Hepatocyte (in vitro differentiated cells): ENCODE data around the gene UTS2R. TPM values are rescaled to one million over a fixed set of nuclear protein-coding genes. Genes with fewer than 3 reads are reported as not detected.
"Not testable (repeated sequence)": the region's sequence is repeated elsewhere in the genome, so short reads cannot be mapped to it uniquely, and the experiment has no call there.

Experiments
- DNase-seq: peaks from one replicate; pipeline ENCODE4 v3.0.0-alpha.2; 2016; ENCODE audit warnings: low spot score
- H2AFZ ChIP-seq: fragments of 200-600 bp; sonication (generic); 2 replicates; pipeline ENCODE4 v1.6.0; 2016; ENCODE audit warnings: antibody characterized with exemption, mild to moderate bottlenecking
- H3K27ac ChIP-seq: fragments of 200-600 bp; sonication (generic); 2 replicates; pipeline ENCODE4 v1.5.1; 2016; ENCODE audit warnings: mild to moderate bottlenecking
- H3K27me3 ChIP-seq: fragments of 200-600 bp; sonication (generic); 2 replicates; pipeline ENCODE4 v1.6.1; 2016
- H3K36me3 ChIP-seq: fragments of 200-600 bp; sonication (generic); replicated peaks from 2 replicates; pipeline ENCODE4 v1.5.1; 2016; ENCODE audit warnings: low read depth; ENCODE audit not compliant: insufficient read depth
- H3K4me1 ChIP-seq: fragments of 200-600 bp; sonication (generic); 2 replicates; pipeline ENCODE4 v1.5.1; 2016; ENCODE audit warnings: mild to moderate bottlenecking, moderate library complexity; ENCODE audit not compliant: insufficient read depth
- H3K4me2 ChIP-seq: fragments of 200-600 bp; sonication (generic); 2 replicates; pipeline ENCODE4 v1.6.0; 2016
- H3K4me3 ChIP-seq: fragments of 200-600 bp; sonication (generic); 2 replicates; pipeline ENCODE4 v1.5.1; 2016; ENCODE audit warnings: mild to moderate bottlenecking
- H3K79me2 ChIP-seq: fragments of 200-600 bp; sonication (generic); 2 replicates; pipeline ENCODE4 v1.6.0; 2017; ENCODE audit warnings: mild to moderate bottlenecking
- H3K9me2 ChIP-seq: fragments of 200-600 bp; sonication (generic); replicated peaks from 2 replicates; pipeline ENCODE4 v1.6.0; 2017; ENCODE audit warnings: mild to moderate bottlenecking; ENCODE audit not compliant: insufficient read depth
- H3K9me3 ChIP-seq: fragments of 200-600 bp; sonication (generic); 2 replicates; pipeline ENCODE4 v1.5.1; 2016; ENCODE audit warnings: low read depth, mild to moderate bottlenecking
- H4K20me1 ChIP-seq: fragments of 200-600 bp; sonication (generic); 2 replicates; pipeline ENCODE4 v1.6.0; 2016; ENCODE audit warnings: mild to moderate bottlenecking; ENCODE audit not compliant: insufficient read depth, poor library complexity, severe bottlenecking
- EZH2 ChIP-seq: fragments of 200-600 bp; sonication (generic); IDR thresholded peaks from 2 replicates; pipeline ENCODE4 v1.6.1; 2016; ENCODE audit warnings: antibody characterized with exemption, mild to moderate bottlenecking, borderline replicate concordance
- EZH2phosphoT487 ChIP-seq: fragments of 200-600 bp; sonication (generic); IDR thresholded peaks from one replicate; pipeline ENCODE4 v1.6.1; 2018; ENCODE audit warnings: antibody characterized with exemption, mild to moderate bottlenecking, low read depth, moderate library complexity; ENCODE audit not compliant: unreplicated experiment, severe bottlenecking
- WGBS: methylation state at CpG from one replicate; pipeline ENCODE4 v1.1.6; 2016; ENCODE audit warnings: low lambda C conversion rate; ENCODE audit errors: missing lambda C conversion rate; 5-methylcytosine and 5-hydroxymethylcytosine counted together
- polyA plus RNA-seq: library from polyadenylated mRNA; unstranded; fragments of >200 nt; fragmentation: Nextera tagmentation; extraction: Ambion mirVana; gene quantifications from 2 replicates; pipeline ENCODE4 v1.2.1, GENCODE V29; 2016
- total RNA-seq: library from RNA; depleted of rRNA; stranded (reverse); fragments of >200 nt; gene quantifications from 2 replicates; pipeline ENCODE4 v1.2.3, GENCODE V29; 2014
- TF ChIP-seq, protein P1 (sequence below): fragments of 200-600 bp; sonication (generic); IDR thresholded peaks from 2 replicates; pipeline ENCODE4 v1.5.1; 2016; ENCODE audit warnings: antibody characterized with exemption, mild to moderate bottlenecking; ENCODE audit not compliant: poor library complexity

UTS2R gene
- total and polyA plus RNA-seq, 2 experiments from 2014 or later = 0.10 TPM; not detected in 1

DNA sequence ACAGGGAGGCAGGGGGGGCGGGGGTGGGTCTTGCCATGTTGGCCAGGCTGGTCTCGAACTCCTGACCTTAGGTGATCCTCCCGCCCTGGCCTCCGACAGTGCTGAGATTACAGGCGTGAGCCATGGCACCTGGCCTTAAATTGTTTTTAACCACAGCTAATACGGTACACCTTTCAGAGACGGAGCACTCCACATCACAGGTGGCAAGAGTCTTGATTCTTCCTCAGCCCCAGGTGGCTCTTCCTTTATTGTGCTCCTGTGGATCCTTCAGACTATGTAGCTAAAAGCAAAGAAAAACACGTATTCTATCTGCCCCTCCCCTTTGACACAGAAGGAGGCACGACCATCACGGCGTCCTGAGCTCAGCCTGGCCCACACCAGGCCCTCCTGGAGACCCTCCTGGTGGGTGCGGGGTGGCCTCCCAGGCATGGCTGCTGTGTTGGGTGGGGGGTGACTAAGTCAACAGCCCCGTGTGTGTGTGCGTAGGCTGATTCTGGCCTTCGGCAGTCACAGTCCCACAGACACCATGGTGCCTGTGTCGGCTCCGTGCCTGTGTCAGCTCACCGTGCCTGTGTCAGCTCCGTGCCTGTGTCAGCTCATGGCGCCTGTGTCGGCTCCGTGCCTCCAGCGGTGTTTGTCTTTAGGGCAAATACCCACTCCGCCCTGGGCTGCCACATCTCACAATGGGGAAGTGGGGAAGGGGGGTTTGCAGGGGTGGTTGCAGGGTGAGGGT is 27.2 kb upstream of the UTS2R start:
- TF ChIP-seq EZH2phosphoT487 = no peak
- TF ChIP-seq EZH2 = no peak
- TF ChIP-seq, protein P1, sequence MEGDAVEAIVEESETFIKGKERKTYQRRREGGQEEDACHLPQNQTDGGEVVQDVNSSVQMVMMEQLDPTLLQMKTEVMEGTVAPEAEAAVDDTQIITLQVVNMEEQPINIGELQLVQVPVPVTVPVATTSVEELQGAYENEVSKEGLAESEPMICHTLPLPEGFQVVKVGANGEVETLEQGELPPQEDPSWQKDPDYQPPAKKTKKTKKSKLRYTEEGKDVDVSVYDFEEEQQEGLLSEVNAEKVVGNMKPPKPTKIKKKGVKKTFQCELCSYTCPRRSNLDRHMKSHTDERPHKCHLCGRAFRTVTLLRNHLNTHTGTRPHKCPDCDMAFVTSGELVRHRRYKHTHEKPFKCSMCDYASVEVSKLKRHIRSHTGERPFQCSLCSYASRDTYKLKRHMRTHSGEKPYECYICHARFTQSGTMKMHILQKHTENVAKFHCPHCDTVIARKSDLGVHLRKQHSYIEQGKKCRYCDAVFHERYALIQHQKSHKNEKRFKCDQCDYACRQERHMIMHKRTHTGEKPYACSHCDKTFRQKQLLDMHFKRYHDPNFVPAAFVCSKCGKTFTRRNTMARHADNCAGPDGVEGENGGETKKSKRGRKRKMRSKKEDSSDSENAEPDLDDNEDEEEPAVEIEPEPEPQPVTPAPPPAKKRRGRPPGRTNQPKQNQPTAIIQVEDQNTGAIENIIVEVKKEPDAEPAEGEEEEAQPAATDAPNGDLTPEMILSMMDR = no peak
- no peak overlapping the region for H3K4me2 ChIP-seq
- H2AFZ ChIP-seq = no peak overlapping the region
- H3K9me3 ChIP-seq = no peaks in the 10 kb centered on the region
- DNase-seq = no peak
- H4K20me1 ChIP-seq = no peaks in the 10 kb centered on the region
- H3K27ac ChIP-seq = peak overlapping the region; percentile 58
- H3K4me1 ChIP-seq = peaks cover 31% of the 10 kb centered on the region
- no peaks in the 10 kb centered on the region for H3K27me3 ChIP-seq
- H3K4me3 ChIP-seq = no peak overlapping the region
- WGBS = 69% methylated on average over 24 of the region's 24 CpGs
- H3K36me3 ChIP-seq = no peaks in the 10 kb centered on the region
- H3K79me2 ChIP-seq = no peaks in the 10 kb centered on the region
- H3K9me2 ChIP-seq = no peaks in the 10 kb centered on the region

DNA sequence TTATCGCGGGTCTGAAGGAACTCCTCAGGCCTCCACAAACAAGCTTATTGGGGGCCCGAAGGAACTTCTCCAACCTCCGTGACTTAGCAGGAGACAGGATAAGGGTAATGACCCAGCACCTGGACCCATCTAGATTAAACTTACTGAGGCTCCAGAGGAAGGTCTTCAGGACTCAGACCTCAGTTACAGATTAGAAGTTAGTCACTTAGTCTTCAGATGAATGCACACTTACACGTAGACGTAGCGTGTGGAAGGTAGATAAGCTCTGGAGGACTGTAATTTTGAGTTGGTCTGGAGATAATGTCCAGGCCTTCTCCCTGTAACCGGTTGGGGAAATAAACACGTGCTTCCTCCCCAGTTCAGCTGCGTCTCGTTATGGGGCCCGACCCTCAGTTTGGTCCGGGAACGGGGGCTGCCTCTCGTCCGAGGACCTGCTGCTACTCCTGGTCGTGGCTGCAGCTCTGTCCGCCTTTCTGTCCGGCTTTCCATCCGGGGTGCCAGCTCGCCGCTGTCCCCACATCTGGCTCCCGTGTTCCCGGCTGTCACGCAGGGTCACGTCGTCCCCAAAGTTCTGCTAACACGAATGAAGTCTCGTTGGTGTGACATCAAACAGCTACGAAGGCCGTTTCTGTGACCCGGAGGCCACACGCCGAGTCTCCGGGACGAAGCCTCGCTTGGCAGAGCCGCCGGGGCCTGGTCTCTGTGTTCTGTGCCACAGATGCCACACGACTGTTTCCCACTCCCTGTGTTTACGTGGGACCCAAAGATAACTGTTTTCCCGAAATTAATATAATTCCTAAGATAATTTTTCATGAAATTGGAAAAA is 26.2 kb upstream of the UTS2R start:
- WGBS = 83% methylated on average over 42 of the region's 42 CpGs
- no peaks in the 10 kb centered on the region for H4K20me1 ChIP-seq
- no peak overlapping the region for H3K4me3 ChIP-seq
- H3K9me3 ChIP-seq = no peaks in the 10 kb centered on the region
- H3K27ac ChIP-seq = peak overlapping the region; percentile 58
- H3K36me3 ChIP-seq = no peaks in the 10 kb centered on the region
- no peaks in the 10 kb centered on the region for H3K79me2 ChIP-seq
- DNase-seq = no peak
- no peak overlapping the region for H3K4me2 ChIP-seq
- H3K4me1 ChIP-seq = peaks cover 34% of the 10 kb centered on the region
- no peaks in the 10 kb centered on the region for H3K27me3 ChIP-seq
- no peak overlapping the region for H2AFZ ChIP-seq
- TF ChIP-seq, protein P1 = no peak
- TF ChIP-seq EZH2 (no peak), EZH2phosphoT487 (no peak)
- no peaks in the 10 kb centered on the region for H3K9me2 ChIP-seq

DNA sequence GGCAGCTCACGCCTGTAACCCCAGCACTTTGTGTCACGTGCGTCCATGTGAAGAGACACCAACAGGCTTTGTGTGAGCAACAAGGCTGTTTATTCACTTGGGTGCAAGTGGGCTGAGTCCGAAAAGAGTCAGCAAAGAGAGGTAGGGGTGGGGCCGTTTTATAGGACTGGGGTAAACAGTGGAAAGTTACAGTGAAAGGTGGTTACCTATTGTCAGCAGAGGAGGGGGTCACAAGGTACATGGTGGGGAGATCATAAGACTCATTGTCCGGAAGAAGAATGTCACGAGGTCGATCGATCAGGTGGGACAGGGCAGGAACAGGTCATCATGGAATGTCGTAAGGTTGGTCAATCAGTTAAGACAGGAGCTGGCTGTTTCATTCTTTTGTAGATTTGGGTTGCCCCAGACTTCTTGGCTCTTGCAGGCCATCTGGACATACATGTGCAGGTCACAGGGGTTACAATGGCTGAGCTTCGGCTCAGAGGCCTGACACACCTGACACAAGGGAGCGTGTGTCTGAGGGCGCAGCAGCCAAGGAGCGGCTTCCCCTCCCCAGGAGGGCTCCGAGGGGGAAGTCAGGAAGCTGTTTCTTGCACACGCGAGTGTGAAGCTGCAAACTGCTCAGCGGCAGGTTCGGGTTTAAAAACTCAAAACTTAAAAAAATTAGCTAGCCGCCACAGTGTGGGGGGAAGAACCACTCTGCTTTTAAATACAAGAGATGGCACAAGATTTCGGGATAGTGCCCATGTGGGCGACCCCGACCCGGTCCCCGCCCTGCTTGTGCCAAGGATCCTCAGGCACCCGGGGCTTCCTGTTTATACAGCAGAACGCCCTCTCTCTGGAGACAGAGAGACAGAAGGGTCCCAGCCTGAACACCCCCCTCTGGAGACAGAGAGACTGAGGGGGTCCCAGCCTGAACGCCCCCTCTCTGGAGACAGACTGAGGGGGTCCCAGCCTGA is 24.9 kb upstream of the UTS2R start:
- Histone ChIP-seq H3K4me1 (peaks cover 34% of the 10 kb centered on the region), H3K79me2 (no peaks in the 10 kb centered on the region), H2AFZ (no peak overlapping the region), H3K9me2 (no peaks in the 10 kb centered on the region), H3K36me3 (no peaks in the 10 kb centered on the region), H4K20me1 (no peaks in the 10 kb centered on the region), H3K9me3 (no peaks in the 10 kb centered on the region), H3K4me2 (no peak overlapping the region), H3K4me3 (no peak overlapping the region), H3K27ac (peak overlapping the region; percentile 43), H3K27me3 (no peaks in the 10 kb centered on the region)
- TF ChIP-seq EZH2phosphoT487 (no peak), EZH2 (no peak)
- TF ChIP-seq, protein P1 = no peak
- DNase-seq = no peak
- 82% methylated on average over 26 of the region's 28 CpGs for WGBS

DNA sequence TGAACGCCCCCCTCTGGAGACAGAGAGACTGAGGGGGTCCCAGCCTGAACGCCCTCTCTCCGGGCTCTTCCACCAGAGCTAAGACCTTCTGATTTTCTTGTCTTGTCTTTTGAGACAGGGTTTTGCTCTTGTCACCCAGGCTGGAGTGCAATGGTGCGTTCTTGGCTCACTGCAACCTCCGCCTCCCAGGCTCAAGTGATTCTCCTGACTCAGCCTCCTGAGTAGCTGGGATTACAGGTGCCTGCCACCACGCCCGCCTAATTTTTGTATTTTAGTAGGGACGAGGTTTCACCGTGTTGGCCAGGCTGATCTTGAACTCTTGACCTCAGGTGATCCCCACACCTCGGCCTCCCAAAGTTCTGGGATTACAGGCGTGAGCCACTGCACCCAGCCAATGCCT is 23.6 kb upstream of the UTS2R start:
- H3K27ac ChIP-seq = peak overlapping the region; percentile 65
- 88% methylated on average over 11 of the region's 11 CpGs for WGBS
- not testable (repeated sequence) for H3K9me2 ChIP-seq

More for the DNA sequence above, 23.6 kb upstream of the UTS2R start:
- H3K9me3 ChIP-seq, H3K27me3 ChIP-seq, H2AFZ ChIP-seq, H3K4me3 ChIP-seq, H4K20me1 ChIP-seq, DNase-seq, H3K79me2 ChIP-seq, H3K36me3 ChIP-seq: not testable (repeated sequence)
- Histone ChIP-seq H3K4me1 (peaks cover 34% of the 10 kb centered on the region), H3K4me2 (peak overlapping the region; percentile 55)
